GM12878 (cell line): ENCODE measurements around the gene GXYLT1. TPM values are rescaled to one million over a fixed set of nuclear protein-coding genes. Genes with fewer than 3 reads are reported as not detected.

Experiments
- BHLHE40 ChIP-seq, 2 experiments: fragments of 450-650 bp in 1 of 2; IDR thresholded peaks; 2 replicates each; pipeline ENCODE4 v1.6.1; 2011 to 2017; ENCODE audit warnings: low read depth in 2 of 2, borderline replicate concordance in 1 of 2, improper control_type of control experiment in 1 of 2, low read length in 1 of 2, mild to moderate bottlenecking in 1 of 2
- CHD1 ChIP-seq: IDR thresholded peaks from 2 replicates; pipeline ENCODE4 v1.6.1; 2012; ENCODE audit warnings: low read depth, low read length, improper control_type of control experiment
- CREM ChIP-seq: IDR thresholded peaks from 2 replicates; pipeline ENCODE4 v1.6.1; 2014; ENCODE audit warnings: antibody characterized with exemption, low read depth
- DPF2 ChIP-seq: fragments of 450-650 bp; IDR thresholded peaks from 2 replicates; pipeline ENCODE4 v1.6.1; 2017; ENCODE audit warnings: mild to moderate bottlenecking
- E2F4 ChIP-seq: IDR thresholded peaks from 2 replicates; pipeline ENCODE4 v1.6.1; 2012; ENCODE audit warnings: low read depth, low read length, improper control_type of control experiment
- ETV6 ChIP-seq, 2 experiments: fragments of 450-650 bp in 1 of 2; IDR thresholded peaks in 1 of 2; conservative IDR thresholded peaks in 1 of 2; 2 replicates each; pipeline ENCODE4 v1.6.1; 2014; ENCODE audit warnings: antibody characterized with exemption in 1 of 2, borderline replicate concordance in 1 of 2, low read depth in 1 of 2, mild to moderate bottlenecking in 1 of 2, moderate library complexity in 1 of 2
- FOS ChIP-seq: IDR thresholded peaks from 3 replicates; pipeline ENCODE4 v1.6.1; 2011; ENCODE audit warnings: borderline replicate concordance; ENCODE audit not compliant: insufficient read length; ENCODE audit errors: extremely low read depth
- GATAD2B ChIP-seq: fragments of 450-650 bp; conservative IDR thresholded peaks from 2 replicates; pipeline ENCODE4 v1.6.1; 2017; ENCODE audit warnings: low read depth, mild to moderate bottlenecking, moderate library complexity
- IRF4 ChIP-seq: IDR thresholded peaks from 2 replicates; pipeline ENCODE4 v1.6.1; 2011; ENCODE audit warnings: low read depth, low read length
- MEF2B ChIP-seq: fragments of 450-650 bp; IDR thresholded peaks from 2 replicates; pipeline ENCODE4 v1.6.1; 2018; ENCODE audit warnings: mild to moderate bottlenecking, moderate library complexity; ENCODE audit not compliant: partially characterized antibody, poor library complexity, severe bottlenecking
- MLLT1 ChIP-seq: fragments of 450-650 bp; IDR thresholded peaks from 2 replicates; pipeline ENCODE4 v1.6.1; 2016; ENCODE audit warnings: mild to moderate bottlenecking
- MTA2 ChIP-seq: fragments of 450-650 bp; IDR thresholded peaks from 2 replicates; pipeline ENCODE4 v1.6.1; 2016; ENCODE audit warnings: low read depth, mild to moderate bottlenecking, moderate library complexity
- NFYA ChIP-seq: IDR thresholded peaks from 2 replicates; pipeline ENCODE4 v1.6.1; 2011; ENCODE audit warnings: low read depth, mild to moderate bottlenecking, low read length, improper control_type of control experiment, borderline replicate concordance
- NKRF ChIP-seq: fragments of 450-650 bp; conservative IDR thresholded peaks from 2 replicates; pipeline ENCODE4 v1.6.1; 2017; ENCODE audit warnings: mild to moderate bottlenecking, moderate library complexity
- SIN3A ChIP-seq: IDR thresholded peaks from 2 replicates; pipeline ENCODE4 v1.6.1; 2012; ENCODE audit warnings: low read depth, low read length, improper control_type of control experiment
- SMAD5 ChIP-seq: IDR thresholded peaks from 2 replicates; pipeline ENCODE4 v1.6.1; 2016; ENCODE audit warnings: antibody characterized with exemption, low read depth
- SMC3 ChIP-seq: IDR thresholded peaks from 2 replicates; pipeline ENCODE4 v1.6.1; 2011; ENCODE audit warnings: low read length, improper control_type of control experiment, borderline replicate concordance
- SREBF1 ChIP-seq: IDR thresholded peaks from 2 replicates; pipeline ENCODE4 v1.6.1; 2012; ENCODE audit warnings: mild to moderate bottlenecking, low read length
- STAT3 ChIP-seq: IDR thresholded peaks from 2 replicates; pipeline ENCODE4 v1.6.1; 2011; ENCODE audit warnings: low read depth, low read length, improper control_type of control experiment
- TCF7 ChIP-seq: IDR thresholded peaks from 2 replicates; pipeline ENCODE4 v1.6.1; 2014; ENCODE audit warnings: antibody characterized with exemption, borderline replicate concordance
- ZBED1 ChIP-seq: IDR thresholded peaks from 2 replicates; pipeline ENCODE4 v1.6.1; 2016; ENCODE audit warnings: borderline replicate concordance
- ZBTB40 ChIP-seq: fragments of 450-650 bp; IDR thresholded peaks from 2 replicates; pipeline ENCODE4 v1.6.1; 2016; ENCODE audit warnings: mild to moderate bottlenecking, moderate library complexity, borderline replicate concordance
- ZNF217 ChIP-seq: fragments of 450-650 bp; IDR thresholded peaks from 2 replicates; pipeline ENCODE4 v1.6.1; 2017; ENCODE audit warnings: antibody characterized with exemption, mild to moderate bottlenecking
- ZNF24 ChIP-seq: fragments of 450-650 bp; IDR thresholded peaks from 2 replicates; pipeline ENCODE4 v1.6.1; 2017; ENCODE audit warnings: antibody characterized with exemption, mild to moderate bottlenecking
- ZNF274 ChIP-seq: IDR thresholded peaks from one replicate; pipeline ENCODE4 v1.8.0; 2011; ENCODE audit not compliant: insufficient read length, insufficient read depth
- polyA plus RNA-seq, 11 experiments: library from polyadenylated mRNA; depleted of rRNA in 4 of 11; unstranded in 6 of 11; stranded (reverse) in 5 of 11; fragments of >200 nt; fragmentation: Nextera tagmentation in 4 of 11; fragmentation: Illumina TruSeq in 1 of 11; extraction: Ambion mirVana in 4 of 11; extraction: Trizol in 1 of 11; gene quantifications; 1 replicate in 1 of 11; 2 replicates in 10 of 11; pipeline versions ENCODE4 v1.2.1 to v1.2.3, GENCODE V29; 2011 to 2016; ENCODE audit warnings: inconsistent platforms in 2 of 11, missing spikeins in 2 of 11, low read depth in 1 of 11
- total RNA-seq, 4 experiments: library from RNA; depleted of rRNA in 3 of 4; stranded (reverse); fragments of >200 nt in 3 of 4; fragmentation: Illumina TruSeq in 1 of 4; extraction: Trizol in 1 of 4; gene quantifications; 2 replicates each; pipeline versions ENCODE4 v1.2.1 to v1.2.3, GENCODE V29; 2013 to 2021

The GXYLT1 gene
- total and polyA plus RNA-seq, 10 of the 15 experiments (the other 5 are each of a cell fraction or from before 2014, with no cell fraction given) = 2.3 to 14.9 (median 8.9) TPM

GRCh38 chr12:42097971-42098370 is 46.7 kb downstream of the GXYLT1 start (continued):
- TF ChIP-seq MLLT1 (0 out of 2 replicates have a peak, but pooled peaks have one; percentile 41), GATAD2B (no peak), ZNF217 (no peak), MTA2 (0 out of 2 replicates have a peak, but pooled peaks have one; percentile 20), SREBF1 (no peak), STAT3 (no peak), E2F4 (no peak), SMC3 (no peak), ZNF274 (no peak), SMAD5 (no peak), CREM (peak; percentile 48; the same call in 1 of the 2 replicates), MEF2B (no peak), ZNF24 (no peak), BHLHE40 (IDR thresholded peaks at IDR 0.05; ENCODE audit: borderline replicate concordance in 1 of 2, low read depth in 2 of 2, low read length in 1 of 2) (no peak), NFYA (no peak), FOS (no peak), TCF7 (no peak), IRF4 (no peak), NKRF (no peak), ETV6 (conservative IDR thresholded peaks at IDR 0.05 in 1 of 2, IDR thresholded peaks at IDR 0.05 in 1 of 2; ENCODE audit: borderline replicate concordance in 1 of 2, low read depth in 1 of 2) (no peak), SIN3A (no peak), ZBTB40 (peak; percentile 23; the same call in 1 of the 2 replicates), ZBED1 (no peak), DPF2 (no peak), CHD1 (no peak)
